Spleen (tissue), 7 donors: ENCODE data around the gene DSE.

Experiments
- POLR2A ChIP-seq, 3 donors: fragments of 450-650 bp; IDR thresholded peaks; one replicate each; pipeline ENCODE4 v1.5.1; 2017; ENCODE audit warnings: antibody characterized with exemption in 3 of 3, mild to moderate bottlenecking in 1 of 3
- TF ChIP-seq, protein P1 (sequence below), 11 experiments: fragments of 200-600 bp in 7 of 11; fragments of 450-650 bp in 4 of 11; sonication (generic) in 4 of 11; IDR thresholded peaks in 8 of 11; conservative IDR thresholded peaks in 3 of 11; 1 replicate in 7 of 11; 2 replicates in 4 of 11; pipeline versions ENCODE4 v1.4.0 to v1.8.0; 2016 to 2021; ENCODE audit warnings: antibody characterized with exemption in 11 of 11, inconsistent platforms in 4 of 11, mild to moderate bottlenecking in 1 of 11
- donor health status: DM: no; HTN: no; CAD: no; lungs with moderate emphysema.
- donor health status: DM: no; HTN: no; CAD: no.
- donor health status: DM: no; HTN: no; CAD: no.

DNA sequence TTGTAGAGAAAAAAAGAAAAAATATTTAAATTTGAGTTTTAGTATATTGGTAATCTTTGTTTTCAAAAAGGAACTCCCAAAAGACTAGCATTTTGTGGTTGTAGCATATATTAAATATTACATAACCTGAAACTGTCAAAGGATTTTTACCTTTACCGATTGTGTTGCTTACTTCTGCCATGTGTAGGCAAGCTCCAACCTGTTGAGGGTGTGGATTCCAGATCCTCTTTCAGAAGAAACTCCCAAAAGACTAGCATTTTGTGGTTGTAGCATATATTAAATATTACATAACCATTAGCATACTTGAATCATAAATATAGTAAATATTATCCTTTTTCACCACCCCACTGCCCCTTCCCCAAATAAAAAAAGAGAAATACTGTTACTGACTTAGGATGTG lies 3.2 kb downstream of the DSE start:
- TF ChIP-seq, protein P1, sequence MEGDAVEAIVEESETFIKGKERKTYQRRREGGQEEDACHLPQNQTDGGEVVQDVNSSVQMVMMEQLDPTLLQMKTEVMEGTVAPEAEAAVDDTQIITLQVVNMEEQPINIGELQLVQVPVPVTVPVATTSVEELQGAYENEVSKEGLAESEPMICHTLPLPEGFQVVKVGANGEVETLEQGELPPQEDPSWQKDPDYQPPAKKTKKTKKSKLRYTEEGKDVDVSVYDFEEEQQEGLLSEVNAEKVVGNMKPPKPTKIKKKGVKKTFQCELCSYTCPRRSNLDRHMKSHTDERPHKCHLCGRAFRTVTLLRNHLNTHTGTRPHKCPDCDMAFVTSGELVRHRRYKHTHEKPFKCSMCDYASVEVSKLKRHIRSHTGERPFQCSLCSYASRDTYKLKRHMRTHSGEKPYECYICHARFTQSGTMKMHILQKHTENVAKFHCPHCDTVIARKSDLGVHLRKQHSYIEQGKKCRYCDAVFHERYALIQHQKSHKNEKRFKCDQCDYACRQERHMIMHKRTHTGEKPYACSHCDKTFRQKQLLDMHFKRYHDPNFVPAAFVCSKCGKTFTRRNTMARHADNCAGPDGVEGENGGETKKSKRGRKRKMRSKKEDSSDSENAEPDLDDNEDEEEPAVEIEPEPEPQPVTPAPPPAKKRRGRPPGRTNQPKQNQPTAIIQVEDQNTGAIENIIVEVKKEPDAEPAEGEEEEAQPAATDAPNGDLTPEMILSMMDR (IDR thresholded peaks at IDR 0.05 in 8 of 11, conservative IDR thresholded peaks at IDR 0.05 in 3 of 11): no peak
- no peak for TF ChIP-seq POLR2A (IDR thresholded peaks at IDR 0.05)
